Activated T-cell treated with anti-CD3 and anti-CD28 coated beads for 1 hour (primary cell): Measurements from ENCODE around the gene SNX13.
"Not testable (repeated sequence)": the region's sequence is repeated elsewhere in the genome, so short reads cannot be mapped to it uniquely, and the experiment has no call there.

Experiments used
- DNase-seq: peaks from one replicate; pipeline ENCODE4 v3.0.0-alpha.2; 2020; ENCODE audit warnings: low read depth

The SNX13 gene

DNA sequence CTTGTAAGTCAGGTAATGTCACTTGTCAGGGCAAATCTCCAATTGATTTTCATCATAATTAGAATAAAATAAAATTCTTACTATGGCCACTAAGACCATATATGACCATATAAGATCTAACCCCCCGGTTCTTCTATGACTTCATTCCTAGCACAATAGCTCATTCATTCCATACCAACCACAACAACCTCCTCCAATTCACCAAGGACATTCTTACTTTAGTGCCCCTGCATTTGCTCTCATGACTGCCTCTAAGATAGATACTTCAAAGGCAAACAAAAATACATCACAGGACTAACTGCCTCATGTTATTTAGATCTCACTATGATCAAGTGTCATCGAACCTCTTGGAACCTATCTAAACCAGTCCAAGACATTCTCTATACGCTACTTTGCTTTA lies 90.8 kb downstream of the SNX13 start:
- no peak for DNase-seq

DNA sequence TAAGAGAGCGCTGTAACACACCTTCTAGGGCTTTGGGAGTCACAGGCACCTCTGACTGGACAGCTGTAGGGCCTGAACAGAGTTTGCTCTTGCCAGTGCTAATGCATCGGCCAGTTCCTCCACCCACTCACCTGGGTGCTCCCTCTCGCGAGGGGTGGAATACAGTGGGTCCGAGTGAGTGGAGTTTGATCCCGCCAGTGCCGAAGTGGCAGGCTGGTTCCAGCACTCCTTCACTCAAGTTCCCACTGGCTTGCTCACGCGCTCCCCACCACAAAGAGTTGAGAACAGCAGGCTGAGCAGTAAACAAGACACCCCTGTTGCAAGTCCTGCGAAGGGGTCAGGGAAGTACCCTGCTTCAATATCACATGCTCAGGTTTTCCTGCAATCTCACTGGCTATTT lies 91.8 kb downstream of the SNX13 start:
- DNase-seq, result no peak

DNA sequence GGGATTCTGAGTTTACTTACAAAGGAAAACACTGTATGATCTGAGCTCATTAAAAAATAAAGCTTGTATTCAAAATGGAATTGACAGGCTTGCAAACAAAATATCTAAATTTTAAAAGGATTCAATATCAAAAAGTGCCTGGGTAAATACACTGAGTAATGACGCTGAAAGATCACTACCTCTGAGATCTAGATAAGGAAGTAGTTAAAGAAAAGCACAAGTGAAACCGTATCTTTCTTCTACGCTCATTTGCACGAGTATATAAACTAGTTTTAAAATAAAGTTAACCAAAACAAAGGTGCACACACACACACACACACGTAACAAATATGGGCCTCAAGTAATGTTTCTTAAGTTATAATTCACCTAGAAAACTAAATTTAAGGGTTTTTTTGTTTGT lies 93.4 kb downstream of the SNX13 start:
- DNase-seq, result no peak

DNA sequence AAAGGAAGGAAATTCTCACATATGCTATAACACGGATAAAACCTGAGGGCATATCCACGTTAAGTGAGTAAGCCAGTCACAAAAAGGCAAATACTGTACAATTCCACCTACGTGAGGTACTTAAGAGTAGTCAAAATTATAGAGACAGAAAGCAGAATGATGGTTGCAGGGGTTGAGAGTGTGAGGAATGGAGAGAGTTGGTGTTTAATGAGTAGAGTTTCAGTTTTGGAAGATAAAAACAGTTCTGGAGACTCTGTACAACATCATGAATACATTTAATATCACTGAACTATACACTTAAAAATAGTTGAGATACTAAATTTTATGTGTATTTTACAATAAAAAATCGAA lies 95.1 kb downstream of the SNX13 start:
- no peak for DNase-seq

DNA sequence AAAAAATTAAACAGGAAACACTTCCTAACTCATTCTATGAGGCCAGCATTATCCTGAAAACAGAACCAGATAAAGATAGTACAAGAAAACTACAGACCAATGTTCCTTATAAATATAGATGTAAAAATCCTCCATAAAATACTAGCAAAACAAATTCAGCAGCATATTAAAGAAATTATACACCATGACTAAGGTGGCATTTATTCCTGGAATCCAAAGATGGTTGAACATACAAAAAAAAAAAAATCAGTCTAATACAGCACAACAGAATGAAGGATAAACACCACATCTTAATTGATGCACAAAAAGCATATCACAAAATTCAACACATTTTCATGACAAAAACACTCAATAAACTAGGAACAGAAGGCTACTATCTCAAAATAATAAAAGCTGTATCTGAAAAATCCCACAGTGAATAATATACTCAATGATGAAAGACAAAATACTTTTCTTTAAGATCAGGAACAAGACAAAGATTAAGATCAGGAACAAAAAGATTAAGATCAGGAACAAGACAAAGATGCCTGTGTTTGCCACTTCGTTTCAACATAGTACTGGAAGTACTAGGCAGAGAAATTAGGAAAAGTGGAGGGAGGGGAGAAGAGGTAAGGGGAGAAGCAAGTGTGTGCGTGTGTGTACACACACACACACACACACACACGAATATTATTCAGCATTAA lies 95.6 kb downstream of the SNX13 start:
- DNase-seq, result no peak

DNA sequence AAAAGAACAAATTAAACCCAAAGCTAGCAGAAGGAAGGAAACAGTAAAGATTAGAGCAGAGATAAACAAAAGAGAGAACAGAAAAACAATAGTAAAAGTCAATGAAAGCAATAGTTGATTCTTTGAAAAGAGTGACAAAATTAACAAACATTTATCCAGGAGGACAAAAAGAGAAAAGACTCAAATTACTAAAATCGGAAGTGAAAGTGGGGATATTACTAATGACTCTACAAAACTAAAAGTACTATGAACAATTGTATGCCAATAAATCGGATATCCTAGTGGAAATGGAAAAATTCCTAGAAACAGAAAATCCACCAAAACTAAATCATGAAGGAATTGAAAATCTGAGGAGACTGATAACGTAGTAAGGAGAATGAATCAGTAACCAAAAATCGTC lies 96.3 kb downstream of the SNX13 start:
- no peak for DNase-seq

DNA sequence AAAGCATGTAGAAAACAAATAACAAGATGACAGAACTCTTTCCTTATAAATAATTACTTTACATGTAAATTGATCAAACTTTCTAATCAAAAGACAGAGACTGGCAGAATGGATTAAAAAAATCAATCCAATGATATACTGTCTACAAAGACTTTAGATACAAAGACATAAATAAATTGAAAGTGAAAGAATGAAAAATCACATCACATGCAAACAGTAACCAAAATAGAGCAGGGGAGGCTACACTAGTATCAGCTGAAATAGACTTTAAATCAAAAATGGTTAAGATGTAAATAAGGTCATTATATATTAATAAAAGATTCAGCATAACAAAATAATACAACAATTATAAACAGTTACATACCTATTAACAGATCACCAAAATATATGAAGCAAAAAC lies 97.3 kb downstream of the SNX13 start:
- no peak for DNase-seq

DNA sequence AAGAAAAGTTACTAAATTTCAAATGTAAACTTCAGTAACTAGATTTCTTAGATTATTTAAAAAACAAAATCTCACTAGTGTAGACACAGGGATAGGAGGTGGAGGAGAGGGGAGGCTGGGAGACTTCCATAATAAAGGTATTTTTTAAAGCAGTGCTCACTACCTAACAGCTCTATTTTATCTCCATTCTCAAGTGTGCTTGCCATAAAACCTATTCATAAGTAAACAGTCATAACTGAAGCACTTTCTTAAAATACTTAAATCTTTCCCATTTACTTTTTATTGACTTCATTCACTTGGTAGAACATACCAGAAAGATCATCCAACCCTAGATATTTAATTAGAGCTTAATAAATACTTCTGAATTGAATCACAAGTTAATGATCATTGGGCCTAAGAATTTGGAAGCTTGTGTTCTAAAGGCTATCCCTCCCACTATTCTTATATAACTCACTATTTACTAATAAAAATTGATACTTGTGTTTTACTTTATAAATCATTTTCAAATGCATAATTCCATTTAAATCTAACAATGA lies 107.4 kb downstream of the SNX13 start:
- no peak for DNase-seq

DNA sequence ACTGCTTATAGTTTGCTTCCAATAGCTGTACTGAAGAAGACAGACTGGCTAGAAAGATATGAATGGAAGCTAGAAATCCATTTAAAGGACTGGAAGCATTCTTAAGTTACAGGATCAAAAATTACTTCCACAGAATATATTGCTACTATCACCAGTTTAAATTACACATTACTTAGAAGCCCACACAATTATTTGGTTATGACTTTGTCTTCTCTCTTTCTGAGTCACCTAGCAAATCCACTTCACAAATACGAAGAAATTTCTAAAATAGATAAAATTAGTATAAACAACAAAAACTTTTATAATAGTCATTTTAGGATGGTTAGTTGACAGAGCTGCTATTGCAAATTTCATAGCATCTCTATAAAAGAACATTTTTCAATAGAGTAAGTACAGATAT lies 108.1 kb downstream of the SNX13 start:
- no peak for DNase-seq

DNA sequence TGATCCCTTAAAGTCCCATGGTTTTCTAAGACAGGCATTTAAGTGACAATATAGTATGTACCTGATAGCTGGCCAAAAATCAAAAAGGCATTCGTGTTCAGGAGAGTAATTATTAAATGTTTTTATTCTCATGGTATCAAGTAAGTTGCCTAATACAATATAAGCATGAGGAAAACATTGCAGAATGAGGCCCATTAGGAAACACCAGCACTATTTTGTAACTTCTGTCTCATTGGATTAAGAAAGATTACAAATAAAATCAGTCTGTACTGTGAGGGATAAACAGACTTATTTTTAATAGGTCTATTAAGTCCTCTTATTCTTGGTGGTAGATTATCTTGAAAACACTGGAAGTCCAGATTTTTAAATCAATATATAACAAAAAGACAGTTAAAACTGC lies 110.1 kb downstream of the SNX13 start:
- no peak for DNase-seq

DNA sequence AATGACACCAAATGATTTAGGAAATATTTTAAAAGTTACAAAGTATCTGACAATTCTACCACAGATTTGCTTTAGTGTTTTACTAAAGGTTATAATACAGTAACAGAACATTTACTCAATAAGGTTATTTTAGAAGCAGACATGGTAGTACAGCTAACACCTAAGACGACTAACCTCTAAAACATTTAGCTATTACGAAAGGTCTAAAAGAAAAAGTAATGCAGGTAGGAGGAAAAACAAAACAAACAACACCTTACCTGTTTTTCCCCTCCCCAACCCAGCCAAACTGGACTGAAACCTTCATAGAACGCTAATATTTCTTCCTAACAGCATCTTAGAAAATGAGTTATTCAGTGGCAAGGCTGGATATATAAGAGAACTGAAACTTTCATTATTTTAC lies 111.3 kb downstream of the SNX13 start:
- DNase-seq, result no peak

DNA sequence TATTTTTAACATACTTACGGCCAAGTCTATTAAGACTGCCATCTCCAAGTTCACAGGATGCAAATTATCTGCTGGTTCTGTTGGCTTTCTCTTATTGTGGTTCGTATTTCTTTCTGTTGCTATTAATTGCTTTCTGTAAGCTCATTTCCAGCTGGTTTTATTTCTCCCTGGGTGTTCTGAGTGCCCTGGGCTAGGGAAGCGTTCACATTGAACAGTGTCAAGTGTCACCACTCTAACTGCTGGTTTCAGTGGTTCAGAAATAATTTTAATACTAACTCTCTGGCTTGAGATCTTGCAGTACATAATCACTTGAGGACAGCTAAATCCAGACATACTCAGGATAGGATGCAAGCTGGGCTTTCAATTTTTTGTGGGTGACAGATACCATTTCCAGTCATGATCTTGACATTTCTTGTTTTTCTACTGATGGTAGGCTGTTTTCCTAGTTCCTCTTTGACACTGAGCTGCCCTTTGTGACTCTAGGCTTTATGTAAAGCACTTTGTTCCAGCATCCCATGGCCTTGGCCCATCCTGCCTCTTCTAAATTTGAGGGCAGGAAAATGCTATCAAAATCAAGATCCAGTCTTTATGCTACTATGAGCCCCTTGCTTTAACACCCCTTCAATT lies 117.6 kb downstream of the SNX13 start:
- DNase-seq, result no peak

DNA sequence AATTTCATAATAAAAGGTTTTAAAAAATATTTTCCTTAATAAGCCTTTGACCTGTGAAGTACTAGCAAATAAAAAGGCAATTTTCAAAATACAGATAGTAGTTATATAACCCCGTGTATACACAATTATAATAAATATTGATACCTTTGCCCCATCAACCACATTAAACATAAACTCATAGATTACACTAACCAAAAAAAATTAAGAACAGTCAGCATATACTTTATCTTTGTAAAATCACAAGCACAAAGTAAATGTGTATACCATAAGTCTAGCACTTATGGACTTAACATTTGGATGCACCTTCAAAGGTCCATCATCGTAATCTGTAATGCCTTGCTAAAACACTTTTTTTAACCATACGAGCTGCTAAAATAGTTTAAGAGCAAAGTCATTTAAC lies 123.4 kb downstream of the SNX13 start:
- DNase-seq, result no peak

DNA sequence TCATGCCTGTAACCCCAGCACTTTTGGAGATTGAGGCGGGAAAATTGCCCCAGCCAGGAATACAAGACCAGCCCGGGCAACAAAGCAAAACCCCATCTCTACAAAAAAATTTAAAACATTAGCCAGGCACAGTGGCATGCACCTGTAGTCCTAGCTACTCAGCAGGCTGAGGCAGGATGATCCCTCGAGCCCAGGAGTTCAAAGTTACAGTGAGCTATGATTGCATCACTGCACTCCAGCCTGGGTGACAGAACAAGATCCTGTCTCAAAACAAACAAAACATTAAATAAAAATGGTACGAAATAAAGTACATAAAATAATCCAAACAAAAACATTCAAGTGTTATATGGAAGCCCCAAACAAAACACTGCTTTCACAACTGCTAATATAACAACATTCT lies 125.0 kb downstream of the SNX13 start:
- DNase-seq, result no peak

DNA sequence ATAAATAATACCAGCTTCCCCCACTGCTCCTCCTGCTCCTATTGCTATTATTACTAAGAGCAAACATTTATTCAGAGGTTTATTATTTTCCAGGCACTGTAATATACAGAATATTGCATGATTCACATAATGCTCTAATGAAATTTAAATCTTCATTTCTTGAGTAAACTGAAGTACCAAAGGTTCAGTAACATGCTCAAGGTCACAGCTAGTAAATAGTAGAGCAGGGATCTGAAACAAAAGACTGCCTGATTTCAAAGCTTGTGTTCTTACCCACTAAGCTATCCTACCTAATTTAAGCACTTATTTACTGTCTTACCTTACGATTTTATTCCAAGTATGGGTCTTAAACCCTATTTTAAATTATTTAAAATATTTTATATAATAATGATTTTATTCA lies 126.2 kb downstream of the SNX13 start:
- no peak for DNase-seq

DNA sequence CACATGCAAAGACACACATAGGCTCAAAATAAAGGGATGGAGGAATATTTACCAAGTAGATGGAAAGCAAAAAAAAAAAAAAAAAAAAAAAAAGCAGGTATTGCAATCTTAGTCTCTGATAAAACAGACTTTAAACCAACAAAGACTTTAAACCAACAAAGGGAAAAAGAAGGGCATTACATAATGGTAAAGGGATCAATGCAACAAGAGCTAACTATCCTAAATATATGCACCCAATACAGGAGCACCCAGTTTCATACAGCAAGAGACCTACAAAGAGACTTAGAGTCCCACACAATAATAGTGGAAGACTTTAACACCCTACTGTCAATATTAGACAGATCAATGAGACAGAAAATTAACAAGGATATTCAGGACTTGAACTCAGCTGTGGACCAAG lies 131.1 kb downstream of the SNX13 start:
- not testable (repeated sequence) for DNase-seq

DNA sequence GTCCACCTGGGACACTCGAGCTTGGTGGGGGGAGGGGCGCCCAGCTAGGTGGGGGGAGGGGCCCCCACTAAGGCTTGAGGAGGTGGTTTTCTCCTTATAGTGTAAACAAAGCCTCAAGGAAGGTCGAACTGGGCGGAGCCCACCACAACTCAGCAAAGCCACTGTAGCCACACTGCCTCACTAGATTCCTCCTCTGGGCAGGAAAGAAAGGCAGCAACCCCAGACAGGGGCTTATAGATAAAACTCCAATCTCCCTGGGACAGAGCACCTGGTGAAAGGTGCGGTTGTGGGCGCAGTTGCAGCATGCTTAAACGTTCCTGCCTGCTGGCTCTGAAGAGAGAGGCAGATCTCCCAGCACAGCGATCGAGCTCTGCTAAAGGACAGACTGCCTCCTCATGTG lies 133.1 kb downstream of the SNX13 start:
- DNase-seq, result no peak

DNA sequence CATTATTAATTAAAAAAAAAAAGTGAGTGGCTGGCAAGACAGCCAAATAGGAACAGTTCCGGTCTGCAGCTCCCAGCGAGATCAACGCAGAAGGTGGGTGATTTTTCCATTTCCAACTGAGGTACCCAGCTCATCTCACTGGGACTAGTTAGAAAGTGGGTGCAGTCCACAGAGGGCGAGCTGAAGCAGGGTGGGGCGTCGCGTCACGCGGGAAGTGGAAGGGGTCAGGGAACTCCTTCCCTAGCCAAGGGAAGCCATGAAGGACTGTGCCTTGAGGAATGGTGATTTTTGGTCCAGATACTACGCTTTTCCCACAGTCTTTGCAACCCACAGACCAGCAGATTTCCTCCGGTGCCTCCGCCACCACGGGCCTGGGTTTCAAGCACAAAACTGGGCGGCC lies 133.7 kb downstream of the SNX13 start:
- no peak for DNase-seq

DNA sequence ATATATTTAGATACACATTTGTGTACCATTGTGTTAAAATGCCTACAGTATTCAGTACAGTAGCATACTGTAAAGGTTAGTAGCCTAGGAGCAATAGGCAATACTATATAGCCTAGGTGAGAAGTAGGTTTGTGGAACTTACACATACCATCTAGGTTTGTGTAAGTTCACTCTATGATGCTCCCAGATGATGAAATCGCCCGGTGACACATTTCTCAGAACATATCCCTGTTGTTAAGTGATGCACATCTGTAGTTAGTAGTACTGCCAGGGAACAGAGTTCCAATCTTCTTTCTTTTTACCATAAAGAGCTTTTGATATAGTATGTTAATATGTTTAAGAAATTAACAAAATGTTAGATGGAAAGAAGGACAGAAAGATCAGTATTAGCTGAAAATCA lies 138.2 kb downstream of the SNX13 start:
- DNase-seq, result no peak

DNA sequence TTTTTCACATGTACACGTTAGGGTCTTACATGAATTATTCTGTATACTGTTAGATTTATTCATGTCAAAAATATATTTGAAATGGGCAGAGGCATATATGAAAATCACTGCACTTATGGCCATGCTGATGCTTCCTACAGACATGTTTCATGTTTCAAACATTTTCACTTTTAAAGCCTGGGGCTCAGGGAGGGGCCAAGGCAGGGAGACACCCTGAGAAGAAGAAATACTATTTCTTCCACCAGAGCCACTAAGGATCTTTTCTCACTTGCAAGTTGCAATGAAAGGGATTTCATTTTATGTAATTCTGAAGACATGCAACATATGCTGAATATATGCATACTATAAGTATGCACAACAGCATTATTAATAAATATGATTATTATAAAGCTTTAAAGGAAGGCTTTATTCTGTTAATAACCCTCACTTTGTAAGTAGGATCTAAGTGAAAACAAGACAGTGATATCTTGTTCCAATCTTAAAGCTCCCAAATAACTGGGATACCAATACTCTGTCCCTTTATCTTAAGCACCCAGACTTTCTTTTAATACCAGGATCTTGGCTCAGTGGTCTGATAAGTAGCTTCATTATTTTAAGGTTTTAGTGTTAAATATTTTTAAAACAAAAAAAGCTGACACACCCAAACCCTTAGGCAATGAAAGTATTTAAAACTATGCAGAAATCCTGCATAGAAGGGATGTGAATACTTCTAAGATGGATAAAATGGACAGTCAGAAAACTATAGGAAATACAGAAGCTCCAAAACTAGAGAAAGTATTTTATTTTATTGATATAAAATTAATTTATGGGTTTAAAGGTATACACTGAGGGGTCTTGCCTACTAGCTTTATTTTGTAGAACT lies 148.0 kb downstream of the SNX13 start:
- DNase-seq, result no peak

DNA sequence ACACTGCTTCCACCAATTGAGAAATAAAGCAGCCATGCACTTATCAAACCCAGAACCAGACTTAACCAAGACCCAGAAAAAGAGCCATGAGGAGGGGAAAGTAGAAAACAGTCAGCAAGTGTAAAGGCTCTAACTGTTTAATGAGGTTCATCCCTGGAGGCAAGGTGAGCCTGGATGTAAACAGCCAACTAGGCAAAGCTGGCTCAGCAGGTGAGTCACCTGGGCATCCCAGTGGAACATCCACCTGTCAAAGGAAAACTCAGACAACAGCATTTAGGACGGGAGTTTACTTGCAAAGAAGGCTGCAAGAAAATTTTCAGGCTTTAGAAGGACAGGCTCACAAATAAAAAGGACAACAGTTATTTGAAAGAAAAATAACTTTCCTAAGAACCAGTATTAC lies 153.0 kb downstream of the SNX13 start:
- DNase-seq, result no peak

DNA sequence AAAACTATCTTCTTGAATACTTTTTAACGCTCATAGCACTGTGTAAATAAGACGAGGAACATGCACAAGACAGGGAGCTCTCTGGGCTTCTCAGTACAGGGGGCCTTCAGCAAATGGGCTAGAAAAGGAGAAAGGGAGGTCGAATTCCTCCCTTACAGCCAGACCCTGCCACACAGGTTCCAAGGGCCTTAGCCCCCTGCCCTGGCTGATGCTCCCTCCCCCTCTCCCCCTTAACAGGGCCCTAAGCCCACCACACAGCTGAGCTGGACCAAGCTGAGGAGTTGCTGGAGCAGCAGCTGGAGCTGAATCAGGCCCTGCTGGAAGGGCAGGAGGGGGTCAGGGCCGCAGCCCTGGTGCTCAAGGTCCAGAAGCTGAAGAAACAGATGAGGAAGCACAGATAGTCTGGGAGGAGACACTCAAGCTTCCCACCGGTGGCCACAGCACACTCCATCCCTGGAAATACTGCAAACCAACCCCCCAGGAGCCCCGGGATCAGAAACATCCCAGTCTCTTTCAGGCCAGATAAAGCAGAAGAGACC lies 153.9 kb downstream of the SNX13 start:
- no peak for DNase-seq

DNA sequence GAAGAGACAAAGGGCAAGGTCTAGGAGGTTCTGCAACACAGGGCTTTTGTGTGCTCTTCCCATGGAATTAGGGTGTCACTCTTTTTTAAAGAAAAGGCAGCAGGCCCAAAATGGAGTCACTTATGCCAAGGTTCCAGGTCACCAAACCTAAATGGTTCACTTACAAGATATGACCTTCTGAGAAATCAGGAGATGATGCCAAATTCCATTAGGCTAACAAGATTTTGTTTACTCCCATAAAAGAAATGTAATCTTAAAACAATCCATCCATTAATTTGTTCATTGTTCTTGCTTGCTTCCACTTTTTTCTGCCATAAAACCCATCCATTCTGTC lies 158.1 kb downstream of the SNX13 start:
- no peak for DNase-seq
